Ascending aorta (tissue), 2 donors: ENCODE results near the gene LRRC9. TPM values are rescaled to one million over a fixed set of nuclear protein-coding genes. Genes with fewer than 3 reads are reported as not detected.

Experiments used
- DNase-seq, 2 donors: peaks; one replicate each; pipeline ENCODE4 v3.0.0-alpha.2; 2019; ENCODE audit warnings: low spot score in 2 of 2
- H3K27ac ChIP-seq, 2 donors: fragments of 200-600 bp; sonication (generic); one replicate each; pipeline ENCODE4 v1.5.1; 2016 to 2017; ENCODE audit warnings: mild to moderate bottlenecking in 1 of 2
- H3K27me3 ChIP-seq: fragments of 200-600 bp; sonication (generic); one replicate; pipeline ENCODE4 v1.5.1; 2017
- H3K36me3 ChIP-seq, 2 donors: fragments of 200-600 bp; sonication (generic); one replicate each; pipeline ENCODE4 v1.5.1; 2016
- H3K4me1 ChIP-seq, 2 donors: fragments of 200-600 bp; sonication (generic); one replicate each; pipeline ENCODE4 v1.5.1; 2016 to 2017; ENCODE audit warnings: mild to moderate bottlenecking in 1 of 2
- H3K4me3 ChIP-seq, 2 donors: fragments of 200-600 bp; sonication (generic); one replicate each; pipeline ENCODE4 v1.5.1; 2016 to 2017; ENCODE audit warnings: mild to moderate bottlenecking in 1 of 2
- H3K9me3 ChIP-seq, 2 donors: fragments of 200-600 bp; sonication (generic); one replicate each; pipeline ENCODE4 v1.5.1; 2016
- intact Hi-C: fragments of 100-400 bp; cut with DNase I; formaldehyde crosslinking; loops from one replicate; pipeline ENCODE4 v1.15.1; 2023
- total RNA-seq: library from RNA; depleted of rRNA; stranded (reverse); fragments of >200 nt; gene quantifications from one replicate; pipeline ENCODE4 v1.1.0, GENCODE V29; 2016
- TF ChIP-seq, protein P1 (sequence below), 3 experiments: fragments of 200-600 bp in 2 of 3; fragments of 450-650 bp in 1 of 3; sonication (generic) in 2 of 3; IDR thresholded peaks; one replicate each; pipeline ENCODE4 v1.5.1; 2016 to 2019; ENCODE audit warnings: antibody characterized with exemption in 3 of 3, mild to moderate bottlenecking in 1 of 3, moderate library complexity in 1 of 3

Gene LRRC9
- total RNA-seq, 1 donor from 2014 or later, result not detected

DNA sequence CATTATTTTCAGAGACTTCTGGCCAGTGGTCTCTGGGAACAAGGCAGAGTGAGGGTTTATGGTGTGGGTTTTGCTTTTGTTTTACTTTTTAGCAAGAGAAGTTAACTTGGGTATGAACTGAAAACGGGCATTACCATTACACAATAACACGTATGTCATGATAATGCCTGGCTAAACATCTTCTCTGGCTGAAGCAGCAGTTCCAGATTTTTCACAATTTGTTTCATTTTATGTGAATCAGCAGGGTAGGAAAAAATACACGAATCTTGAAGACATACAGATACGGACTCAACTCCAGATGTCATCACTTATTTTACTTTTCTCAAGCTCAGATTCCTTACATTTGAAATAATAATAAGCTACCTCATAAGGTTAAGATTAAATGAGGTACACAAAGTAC, 169.3 kb downstream of the LRRC9 start:
- Histone ChIP-seq H3K27ac (no peak overlapping the region), H3K4me1 (peaks cover 0 to 3% of the 10 kb centered on the region in 2 donors), H3K4me3 (no peak overlapping the region), H3K9me3 (no peaks in the 10 kb centered on the region), H3K36me3 (no peaks in the 10 kb centered on the region), H3K27me3 (no peaks in the 10 kb centered on the region)
- TF ChIP-seq, protein P1, sequence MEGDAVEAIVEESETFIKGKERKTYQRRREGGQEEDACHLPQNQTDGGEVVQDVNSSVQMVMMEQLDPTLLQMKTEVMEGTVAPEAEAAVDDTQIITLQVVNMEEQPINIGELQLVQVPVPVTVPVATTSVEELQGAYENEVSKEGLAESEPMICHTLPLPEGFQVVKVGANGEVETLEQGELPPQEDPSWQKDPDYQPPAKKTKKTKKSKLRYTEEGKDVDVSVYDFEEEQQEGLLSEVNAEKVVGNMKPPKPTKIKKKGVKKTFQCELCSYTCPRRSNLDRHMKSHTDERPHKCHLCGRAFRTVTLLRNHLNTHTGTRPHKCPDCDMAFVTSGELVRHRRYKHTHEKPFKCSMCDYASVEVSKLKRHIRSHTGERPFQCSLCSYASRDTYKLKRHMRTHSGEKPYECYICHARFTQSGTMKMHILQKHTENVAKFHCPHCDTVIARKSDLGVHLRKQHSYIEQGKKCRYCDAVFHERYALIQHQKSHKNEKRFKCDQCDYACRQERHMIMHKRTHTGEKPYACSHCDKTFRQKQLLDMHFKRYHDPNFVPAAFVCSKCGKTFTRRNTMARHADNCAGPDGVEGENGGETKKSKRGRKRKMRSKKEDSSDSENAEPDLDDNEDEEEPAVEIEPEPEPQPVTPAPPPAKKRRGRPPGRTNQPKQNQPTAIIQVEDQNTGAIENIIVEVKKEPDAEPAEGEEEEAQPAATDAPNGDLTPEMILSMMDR (IDR thresholded peaks at IDR 0.05), result no peak
- intact Hi-C loops, result no loop called here
- no peak for DNase-seq

DNA sequence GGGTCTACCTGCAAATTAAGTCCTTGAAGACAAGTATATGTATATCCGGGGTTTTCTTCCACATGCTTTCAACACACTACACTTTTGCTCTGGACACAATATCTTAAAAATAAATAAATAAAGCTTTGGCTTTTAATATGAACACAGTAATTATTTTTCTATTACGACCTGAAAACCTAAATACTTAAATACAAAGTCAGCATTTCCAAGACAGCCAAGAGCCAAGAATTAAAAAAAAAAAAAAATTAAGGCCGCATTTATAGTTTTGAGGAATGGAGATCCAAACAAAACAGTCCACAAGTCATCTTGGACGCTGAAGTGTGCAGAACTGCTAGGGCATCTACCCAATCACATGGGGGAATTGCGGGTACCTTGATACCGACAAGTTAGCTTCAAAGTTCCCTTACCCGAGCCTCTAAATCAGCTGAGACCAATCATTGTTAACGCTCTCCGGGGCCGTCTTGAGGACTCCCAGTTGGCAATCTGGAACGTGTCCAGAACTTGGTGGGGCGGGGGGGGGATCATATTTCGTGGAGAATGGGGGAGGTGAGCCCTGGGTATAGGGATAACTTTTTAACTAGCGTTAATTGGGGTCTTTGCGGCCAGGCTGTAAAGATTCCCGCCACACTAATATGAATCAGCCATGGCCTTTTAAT, 171.0 kb downstream of the LRRC9 start:
- intact Hi-C loops, result loop anchor here (1.0 to 10.0 kb wide), 5 partner anchors 74 to 1054 kb away; partner anchors contain the start of genes DHRS7, JKAMP, L3HYPDH and PPM1A
- no peaks in the 10 kb centered on the region for H3K9me3 ChIP-seq
- H3K4me3 ChIP-seq, result peak overlapping the region; percentile 72 to 92
- peaks cover 0 to 11% of the 10 kb centered on the region in 2 donors for H3K4me1 ChIP-seq
- peak in 1 of 2 donors; percentile 73 for DNase-seq
- TF ChIP-seq, protein P1 (IDR thresholded peaks at IDR 0.05), result no peak
- no peaks in the 10 kb centered on the region for H3K27me3 ChIP-seq
- H3K27ac ChIP-seq, result peak overlapping the region; percentile 95 to 96
- no peaks in the 10 kb centered on the region for H3K36me3 ChIP-seq

DNA sequence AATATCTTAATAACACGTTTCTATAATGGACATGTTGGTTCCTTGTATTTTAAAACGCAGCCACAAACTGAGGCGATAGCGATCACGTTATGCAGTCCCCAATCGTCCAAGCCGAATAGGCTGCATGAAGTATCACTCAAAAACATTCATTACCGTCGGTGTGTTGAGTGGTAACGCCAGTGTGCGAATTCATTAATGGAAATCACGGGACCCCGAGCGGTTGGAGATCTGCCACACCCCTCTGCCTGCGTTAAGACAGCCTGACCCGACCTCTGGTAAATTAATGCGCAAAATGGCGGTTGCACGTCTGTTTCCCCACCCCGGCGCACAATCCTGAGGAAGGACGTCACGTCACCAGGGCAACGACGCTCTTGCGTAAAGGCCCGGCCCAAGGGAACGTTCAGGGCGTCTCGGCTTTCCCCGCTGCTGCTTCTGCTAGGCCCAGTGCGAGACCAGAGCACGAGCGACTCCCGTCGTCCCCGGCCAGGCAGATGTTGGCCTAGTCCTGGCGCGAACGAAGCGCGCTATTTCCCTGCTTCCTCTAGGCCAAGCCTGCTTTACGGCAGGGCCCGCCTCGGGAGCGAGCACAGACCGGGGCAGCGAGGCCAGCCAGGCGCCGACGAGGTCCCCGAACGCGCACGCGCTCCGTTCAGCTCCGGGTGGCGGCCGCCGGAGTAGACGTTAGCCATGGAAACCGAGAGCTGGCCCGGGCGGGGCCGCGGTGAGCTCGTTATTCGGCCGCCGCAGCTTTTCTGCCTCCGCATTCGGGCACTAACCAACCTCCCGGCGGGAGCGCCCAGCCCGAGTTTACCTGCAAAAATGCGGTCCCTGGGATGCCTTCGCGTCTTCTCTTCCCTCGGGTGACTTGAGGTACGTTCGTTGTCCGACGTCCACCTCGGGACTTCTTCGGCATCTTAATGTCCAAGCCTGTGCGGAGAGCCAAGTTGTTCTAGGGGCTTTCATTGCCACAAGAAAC, 171.9 kb downstream of the LRRC9 start, which contains the start of gene PCNX4:
Gene PCNX4 (plus strand): TSS at position 374 of the 976 bp plus-strand sequence. CDS start 15,716 bp downstream, outside the sequence.
- H3K9me3 ChIP-seq, result no peaks in the 10 kb centered on the region
- H3K27ac ChIP-seq, result peak within 1 kb of the TSS; percentile 95 to 96
- peak; percentile 88 to 98 for DNase-seq
- H3K27me3 ChIP-seq, result no peaks in the 10 kb centered on the region
- peaks cover 0 to 11% of the 10 kb centered on the region in 2 donors for H3K4me1 ChIP-seq
- H3K4me3 ChIP-seq, result peak within 1 kb of the TSS; percentile 72 to 92
- H3K36me3 ChIP-seq, result no peaks in the 10 kb centered on the region
- intact Hi-C loops, result loop anchor here (1.0 to 10.0 kb wide), 5 partner anchors 73 to 1053 kb away; partner anchors contain the start of genes DHRS7, JKAMP, L3HYPDH and PPM1A
- TF ChIP-seq, protein P1 (IDR thresholded peaks at IDR 0.05), result no peak

DNA sequence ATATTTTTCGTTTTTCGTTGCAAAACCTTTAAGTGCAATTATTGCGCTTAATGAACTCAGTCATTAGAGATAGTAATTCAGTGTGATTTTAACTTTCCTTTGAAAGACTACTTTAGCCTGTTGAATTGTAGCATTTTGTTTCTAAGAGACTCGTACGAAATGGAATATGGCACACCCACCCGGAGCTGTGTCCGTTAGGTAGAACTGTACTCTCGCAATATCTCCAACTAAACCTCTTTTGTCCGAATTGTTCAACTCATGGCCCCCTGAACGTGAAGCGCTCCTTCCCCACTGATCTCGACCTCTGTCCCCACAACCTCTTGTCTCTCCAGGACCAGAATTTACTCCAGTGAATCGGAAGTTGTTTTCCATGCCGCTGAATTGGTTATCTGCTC, 172.6 kb downstream of the LRRC9 start:
- DNase-seq, result no peak
- intact Hi-C loops, result loop anchor here (5.0 to 10.0 kb wide), 3 partner anchors 415 to 1052 kb away; partner anchors contain the start of genes JKAMP and L3HYPDH

DNA sequence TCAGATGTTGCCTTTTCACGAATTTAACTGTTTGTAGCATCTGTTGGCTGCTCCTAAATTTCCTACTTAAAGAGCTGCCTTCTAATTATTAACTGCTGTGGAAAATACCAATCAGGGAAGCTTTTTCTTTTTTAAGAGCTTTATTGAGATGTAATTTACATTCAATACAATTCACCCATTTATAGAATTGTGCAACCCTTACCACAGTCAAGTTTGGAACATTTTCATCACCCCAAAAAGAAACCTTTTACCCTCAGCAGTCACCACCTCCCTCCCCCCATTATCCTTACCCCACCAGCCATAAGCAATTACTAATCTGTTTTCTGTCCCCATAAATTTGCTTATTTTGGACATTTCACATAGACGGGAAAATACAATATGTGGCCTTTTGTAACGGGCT, 173.1 kb downstream of the LRRC9 start:
- peaks cover 0 to 11% of the 10 kb centered on the region in 2 donors for H3K36me3 ChIP-seq
- intact Hi-C loops, result loop anchor here (5.0 to 10.0 kb wide), 3 partner anchors 416 to 1052 kb away; partner anchors contain the start of genes JKAMP and L3HYPDH
- TF ChIP-seq, protein P1 (IDR thresholded peaks at IDR 0.05), result no peak

More for the DNA sequence above, 172.6 kb downstream of the LRRC9 start:
- peaks cover 0 to 5% of the 10 kb centered on the region in 2 donors for H3K36me3 ChIP-seq
- H3K27me3 ChIP-seq, result no peaks in the 10 kb centered on the region
- H3K27ac ChIP-seq, result peak overlapping the region; percentile 95 to 96
- peaks cover 0 to 11% of the 10 kb centered on the region in 2 donors for H3K4me1 ChIP-seq
- peak overlapping the region; percentile 72 to 92 for H3K4me3 ChIP-seq
- TF ChIP-seq, protein P1 (IDR thresholded peaks at IDR 0.05), result no peak
- H3K9me3 ChIP-seq, result no peaks in the 10 kb centered on the region

More for the DNA sequence above, 173.1 kb downstream of the LRRC9 start:
- Histone ChIP-seq H3K4me1 (peaks cover 0 to 11% of the 10 kb centered on the region in 2 donors), H3K27ac (peak overlapping the region; percentile 95 to 96), H3K27me3 (no peaks in the 10 kb centered on the region), H3K9me3 (no peaks in the 10 kb centered on the region), H3K4me3 (peak overlapping the region; percentile 72 to 92)
- no peak for DNase-seq
